ENCODE measurements around the gene FGF14.

FGF14 gene

GRCh38 chr13:102361113-102361512 lies 40.7 kb downstream of the FGF14 start:
- no peak for DNase-seq

- no peak for DNase-seq
These were observed 42.6 kb downstream of the FGF14 start for GRCh38 chr13:102359264-102359663.

- DNase-seq, result no peak
These were observed 46.6 kb downstream of the FGF14 start for GRCh38 chr13:102355251-102355650.

- DNase-seq, result no peak
These were observed 47.8 kb downstream of the FGF14 start for GRCh38 chr13:102354011-102354410.

- no peak for DNase-seq
These were observed 50.3 kb downstream of the FGF14 start for GRCh38 chr13:102351521-102351920.

GRCh38 chr13:102347490-102347889 lies 54.4 kb downstream of the FGF14 start:
- DNase-seq, result no peak

- DNase-seq, result no peak
These were observed 55.1 kb downstream of the FGF14 start for GRCh38 chr13:102346769-102347168.

- no peak for DNase-seq
These were observed 57.4 kb downstream of the FGF14 start for GRCh38 chr13:102344410-102344809.

GRCh38 chr13:102333320-102334198 lies 68.3 kb downstream of the FGF14 start:
- DNase-seq, result no peak

GRCh38 chr13:102328909-102329308 lies 72.9 kb downstream of the FGF14 start:
- no peak for DNase-seq

GRCh38 chr13:102327119-102327617 lies 74.7 kb downstream of the FGF14 start:
- DNase-seq, result no peak

GRCh38 chr13:102326381-102327118 lies 75.3 kb downstream of the FGF14 start:
- DNase-seq, result no peak

- no peak for DNase-seq
These were observed 76.5 kb downstream of the FGF14 start for GRCh38 chr13:102325321-102325720.

GRCh38 chr13:102323505-102323904 lies 78.3 kb downstream of the FGF14 start:
- no peak for DNase-seq

GRCh38 chr13:102323012-102323411 lies 78.8 kb downstream of the FGF14 start:
- DNase-seq, result no peak

GRCh38 chr13:102322211-102322610 lies 79.6 kb downstream of the FGF14 start:
- no peak for DNase-seq

- no peak for DNase-seq
These were observed 83.6 kb downstream of the FGF14 start for GRCh38 chr13:102318233-102318632.

- no peak for DNase-seq
These were observed 84.3 kb downstream of the FGF14 start for GRCh38 chr13:102317593-102317992.

GRCh38 chr13:102316732-102317131 lies 85.1 kb downstream of the FGF14 start:
- no peak for DNase-seq

- no peak for DNase-seq
These were observed 89.0 kb downstream of the FGF14 start for GRCh38 chr13:102312841-102313240.

GRCh38 chr13:102311901-102312300 lies 89.9 kb downstream of the FGF14 start:
- DNase-seq, result no peak

GRCh38 chr13:102311419-102311796 lies 90.4 kb downstream of the FGF14 start:
- no peak for DNase-seq

GRCh38 chr13:102310691-102311418 lies 91.0 kb downstream of the FGF14 start:
- no peak for DNase-seq

Measured in activated CD4-positive, alpha-beta T cell treated with anti-CD3 and anti-CD28 coated beads for 48 hours (primary cell).